RWPE2 (cell line): ENCODE data around the gene TMEM132E.

Experiments used
- ATAC-seq: fragments of 200-7000 bp; cut with Tn5 transposase; 3 replicates; pipeline ENCODE4 v1.9.1; 2021; ENCODE audit warnings: low read depth
- DNase-seq: peaks from one replicate; pipeline ENCODE4 v3.0.0-alpha.2; 2020; ENCODE audit warnings: low spot score
- H3K27ac ChIP-seq: fragments of 450-650 bp; 2 replicates; pipeline ENCODE4 v1.5.1; 2017; ENCODE audit warnings: mild to moderate bottlenecking; ENCODE audit not compliant: poor library complexity, severe bottlenecking
- H3K27me3 ChIP-seq: fragments of 250-450 bp; sonication (Bioruptor Pico); 2 replicates; pipeline ENCODE4 v1.5.1; 2021; ENCODE audit warnings: mild to moderate bottlenecking, moderate library complexity; ENCODE audit not compliant: insufficient read depth, poor library complexity, severe bottlenecking
- H3K36me3 ChIP-seq: fragments of 250-450 bp; sonication (Bioruptor Pico); 2 replicates; pipeline ENCODE4 v1.5.1; 2020; ENCODE audit warnings: low read depth, mild to moderate bottlenecking, moderate library complexity
- H3K4me1 ChIP-seq: fragments of 250-450 bp; sonication (Bioruptor Pico); 2 replicates; pipeline ENCODE4 v1.5.1; 2021; ENCODE audit warnings: mild to moderate bottlenecking, moderate library complexity; ENCODE audit not compliant: insufficient read depth, poor library complexity, severe bottlenecking
- H3K4me3 ChIP-seq: fragments of 250-450 bp; sonication (Bioruptor Pico); 2 replicates; pipeline ENCODE4 v1.5.1; 2021; ENCODE audit warnings: mild to moderate bottlenecking, moderate library complexity; ENCODE audit not compliant: severe bottlenecking
- H3K9me3 ChIP-seq: fragments of 250-450 bp; sonication (Bioruptor Pico); 2 replicates; pipeline ENCODE4 v1.5.1; 2021; ENCODE audit warnings: mild to moderate bottlenecking, moderate library complexity; ENCODE audit not compliant: severe bottlenecking
- CTCF ChIP-seq: fragments of 450-650 bp; IDR thresholded peaks from one replicate; pipeline ENCODE4 v1.5.1; 2017; ENCODE audit warnings: mild to moderate bottlenecking, moderate library complexity; ENCODE audit not compliant: poor library complexity, severe bottlenecking

The TMEM132E gene

GRCh38 chr17:34651402-34651811 is 72.0 kb downstream of the TMEM132E start:
- TF ChIP-seq CTCF = no peak
- no peaks in the 10 kb centered on the region for H3K4me1 ChIP-seq
- no peaks in the 10 kb centered on the region for H3K27me3 ChIP-seq

GRCh38 chr17:34652021-34652555 is 72.7 kb downstream of the TMEM132E start:
- no peak for ATAC-seq
- H3K36me3 ChIP-seq = no peaks in the 10 kb centered on the region
- no peak overlapping the region for H3K4me3 ChIP-seq
- DNase-seq = no peak
- H3K9me3 ChIP-seq = no peaks in the 10 kb centered on the region
- no peak overlapping the region for H3K27ac ChIP-seq
- no peak for TF ChIP-seq CTCF
- no peaks in the 10 kb centered on the region for H3K27me3 ChIP-seq
- H3K4me1 ChIP-seq = no peaks in the 10 kb centered on the region

More at GRCh38 chr17:34651402-34651811, 72.0 kb downstream of the TMEM132E start:
- no peak overlapping the region for H3K4me3 ChIP-seq
- no peak for ATAC-seq
- H3K36me3 ChIP-seq = no peaks in the 10 kb centered on the region
- H3K9me3 ChIP-seq = no peaks in the 10 kb centered on the region
- no peak overlapping the region for H3K27ac ChIP-seq
- DNase-seq = no peak

GRCh38 chr17:34653511-34653910 is 74.1 kb downstream of the TMEM132E start:
- no peak for TF ChIP-seq CTCF
- DNase-seq = no peak
- ATAC-seq = no peak
- H3K9me3 ChIP-seq = no peaks in the 10 kb centered on the region
- H3K4me3 ChIP-seq = no peak overlapping the region
- no peaks in the 10 kb centered on the region for H3K36me3 ChIP-seq
- no peak overlapping the region for H3K27ac ChIP-seq
- no peaks in the 10 kb centered on the region for H3K4me1 ChIP-seq
- no peaks in the 10 kb centered on the region for H3K27me3 ChIP-seq

GRCh38 chr17:34654276-34654880 is 75.0 kb downstream of the TMEM132E start:
- Histone ChIP-seq H3K4me3 (no peak overlapping the region), H3K36me3 (no peaks in the 10 kb centered on the region), H3K9me3 (no peaks in the 10 kb centered on the region), H3K4me1 (no peaks in the 10 kb centered on the region), H3K27me3 (no peaks in the 10 kb centered on the region), H3K27ac (no peak overlapping the region)
- no peak for TF ChIP-seq CTCF
- ATAC-seq (no peak), DNase-seq (no peak)

GRCh38 chr17:34654881-34655276 is 75.5 kb downstream of the TMEM132E start:
- no peak overlapping the region for H3K4me3 ChIP-seq
- no peaks in the 10 kb centered on the region for H3K4me1 ChIP-seq
- H3K27me3 ChIP-seq = no peaks in the 10 kb centered on the region
- TF ChIP-seq CTCF = no peak
- H3K9me3 ChIP-seq = no peaks in the 10 kb centered on the region
- H3K27ac ChIP-seq = no peak overlapping the region
- DNase-seq = no peak
- H3K36me3 ChIP-seq = no peaks in the 10 kb centered on the region
- no peak for ATAC-seq
